Adipose tissue (tissue), 3 donors: ENCODE data around the gene MACROD2. TPM values are rescaled to one million over a fixed set of nuclear protein-coding genes. Genes with fewer than 3 reads are reported as not detected.

ENCODE experiments used
- H3K27ac ChIP-seq: one replicate; pipeline ENCODE4 v1.5.1; 2013; ENCODE audit warnings: low read depth, low read length
- WGBS, 3 donors: extraction: QIAGEN DNeasy Blood & Tissue Kit; methylation state at CpG; one replicate each; pipeline ENCODE4 v1.1.7; 2013; 5-methylcytosine and 5-hydroxymethylcytosine counted together
- polyA plus RNA-seq, 3 donors: library from polyadenylated mRNA; stranded (reverse); fragments of 200-250 nt; gene quantifications; one replicate each; pipeline ENCODE4 v1.2.3, GENCODE V29; 2013
- donor health status: healthy with polysubstance abuse.
- donor health status: Bipolar disorder and iron deficiency.
- donor health status: healthy.

MACROD2 gene
- polyA plus RNA-seq, 3 donors, result 0.11 to 0.98 (median 0.56) TPM

DNA sequence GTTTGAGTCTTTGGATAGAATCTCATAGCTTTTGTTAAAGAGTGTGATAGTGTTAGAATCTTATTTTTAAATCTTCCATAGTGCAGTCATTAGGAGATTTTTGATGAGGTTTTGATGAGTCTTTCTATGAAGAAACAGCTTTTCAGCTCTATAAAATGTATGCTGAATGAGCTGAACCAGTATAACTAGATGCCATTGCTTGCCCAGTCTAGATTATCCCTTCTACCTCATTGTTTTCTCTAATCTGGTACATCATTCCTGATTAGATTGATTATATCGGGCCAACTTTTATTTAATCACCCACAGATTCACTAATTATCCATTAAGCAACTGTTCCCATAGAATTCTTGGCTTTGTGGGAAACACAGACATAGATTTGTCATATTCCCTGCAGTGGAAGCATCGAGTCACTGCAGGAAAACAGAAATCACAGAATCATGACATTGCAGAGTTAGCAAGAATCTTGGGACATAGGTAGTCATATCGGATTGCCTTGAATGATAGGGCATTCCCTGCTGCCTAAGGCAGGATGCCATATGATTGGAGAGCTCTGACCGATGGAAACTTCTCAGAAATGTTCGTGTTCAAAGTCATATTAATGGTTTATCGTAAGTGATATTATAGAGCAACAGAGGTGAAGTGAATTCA is 1224.8 kb downstream of the MACROD2 start:
- WGBS, 3 donors, result 74 to 76% (median 74%) methylated on average over 6 of the region's 6 CpGs
- no peak overlapping the region for H3K27ac ChIP-seq

DNA sequence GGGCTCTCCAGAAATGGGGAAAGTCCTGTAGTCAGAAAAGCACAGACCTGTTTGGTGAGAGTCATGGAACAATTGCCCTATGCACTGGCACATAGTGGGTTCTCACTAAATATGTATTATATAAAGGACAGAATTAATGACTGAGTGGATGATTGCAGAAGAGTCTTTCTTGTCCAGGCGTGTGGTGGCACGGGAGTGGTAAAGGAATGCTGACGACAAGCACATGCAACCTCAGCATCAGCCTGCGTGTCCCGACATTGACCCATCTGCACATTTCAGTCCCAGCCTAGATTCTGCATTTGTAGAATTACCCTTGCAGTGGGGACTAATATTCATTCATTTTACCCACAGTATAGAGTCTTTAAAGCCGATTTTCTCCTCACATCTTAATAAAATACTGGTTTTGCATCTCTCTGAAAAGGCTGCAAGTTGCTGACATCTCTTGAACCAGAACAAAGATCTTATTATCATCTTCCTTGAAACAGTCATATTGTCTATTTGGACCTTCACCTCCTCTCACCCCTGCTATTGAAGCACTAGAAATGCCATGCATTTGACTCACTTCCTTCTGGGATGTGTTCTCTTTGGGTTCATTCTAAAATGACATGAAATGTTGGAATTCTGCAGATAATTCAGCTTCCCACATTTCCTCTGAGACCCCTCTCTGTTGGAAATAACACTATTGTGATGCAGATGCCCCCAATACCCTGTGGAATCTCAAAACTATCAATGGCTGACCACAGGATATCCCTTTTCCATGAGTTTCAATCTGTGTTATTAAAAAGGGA is 1225.7 kb downstream of the MACROD2 start:
- WGBS, 3 donors, result 82 to 90% (median 83%) methylated on average over 6 of the region's 6 CpGs
- H3K27ac ChIP-seq, result no peak overlapping the region

DNA sequence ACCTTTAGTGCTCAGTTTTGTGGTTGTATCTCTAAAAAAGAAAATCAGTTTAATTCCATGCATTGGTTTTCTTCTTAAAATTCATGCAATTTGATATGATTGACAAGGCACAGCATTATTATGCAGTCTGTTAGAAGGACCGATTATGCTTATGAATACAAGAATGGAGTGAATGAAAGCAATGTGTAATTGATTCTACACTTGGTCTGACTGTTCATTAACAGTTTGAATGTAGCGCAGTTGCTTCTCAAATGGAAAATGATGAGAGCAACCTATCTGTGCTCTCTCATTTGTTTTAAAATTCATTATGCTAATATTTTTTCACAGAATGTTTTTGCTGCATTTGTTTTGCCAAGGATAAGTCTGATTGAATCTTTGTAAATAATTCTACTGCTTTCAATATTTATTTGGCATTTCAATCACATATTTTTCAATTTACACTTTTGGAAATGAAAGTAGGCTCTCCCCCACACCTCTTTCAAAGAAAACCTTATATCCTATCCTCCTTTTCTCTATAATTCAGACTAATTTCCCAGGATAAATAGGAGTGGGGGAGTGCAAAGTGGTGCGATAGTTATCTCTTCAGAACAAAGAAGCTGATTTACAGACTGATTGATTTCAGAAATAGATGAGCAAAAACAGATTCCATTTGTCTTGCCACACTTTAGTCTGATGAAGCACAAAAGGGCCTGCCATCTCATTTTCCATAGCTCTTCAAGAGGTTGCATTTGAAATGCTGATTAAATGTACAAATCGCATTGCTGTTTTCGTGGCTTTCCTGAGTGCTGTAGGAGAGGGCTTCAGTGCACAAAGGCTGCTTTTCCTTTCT is 1227.4 kb downstream of the MACROD2 start:
- H3K27ac ChIP-seq, result no peak overlapping the region
- 77 to 84% (median 82%) methylated on average over 5 of the region's 5 CpGs for WGBS, 3 donors

DNA sequence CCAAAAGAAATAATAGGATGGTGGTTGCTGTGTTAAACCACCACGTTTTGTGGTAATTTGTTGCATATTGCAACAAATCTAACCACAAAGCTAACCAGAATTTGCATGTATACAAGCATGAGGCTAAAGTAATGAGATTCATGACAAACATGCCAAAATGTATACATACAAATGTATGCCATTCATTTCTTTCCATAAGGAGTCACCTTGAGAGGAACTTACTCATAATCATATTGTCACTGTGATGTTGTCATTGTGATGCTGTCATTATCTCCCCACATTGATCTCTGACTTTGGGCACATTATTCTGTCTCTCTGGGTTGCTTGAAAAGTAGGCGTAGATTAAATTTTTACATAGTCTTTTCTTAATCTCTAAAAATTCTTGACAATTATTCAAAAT is 1228.9 kb downstream of the MACROD2 start:
- no peak overlapping the region for H3K27ac ChIP-seq
- WGBS, 3 donors, result 73 to 94% (median 88%) methylated on average over 2 of the region's 2 CpGs

DNA sequence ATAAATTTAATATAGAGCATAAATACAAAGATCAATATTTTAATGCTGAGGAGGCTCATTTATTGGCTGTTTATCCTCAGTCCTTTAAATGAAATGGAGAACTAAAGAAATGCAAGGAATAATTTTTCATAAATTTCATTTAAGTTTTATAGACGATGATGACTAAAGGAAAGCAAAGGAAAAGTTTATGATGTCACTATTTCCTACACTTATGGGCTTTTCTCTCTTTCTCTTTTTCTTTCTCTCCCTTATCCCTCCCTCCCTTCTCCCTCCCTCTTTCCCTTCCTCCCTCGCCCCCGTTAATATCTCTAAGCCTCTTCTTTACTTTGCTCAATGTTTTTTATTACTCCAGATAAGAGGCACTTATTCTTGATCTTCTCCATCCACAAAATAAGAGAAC is 1231.8 kb downstream of the MACROD2 start:
- H3K27ac ChIP-seq, result no peak overlapping the region
- 81 to 90% (median 86%) methylated on average over 3 of the region's 3 CpGs for WGBS, 3 donors

DNA sequence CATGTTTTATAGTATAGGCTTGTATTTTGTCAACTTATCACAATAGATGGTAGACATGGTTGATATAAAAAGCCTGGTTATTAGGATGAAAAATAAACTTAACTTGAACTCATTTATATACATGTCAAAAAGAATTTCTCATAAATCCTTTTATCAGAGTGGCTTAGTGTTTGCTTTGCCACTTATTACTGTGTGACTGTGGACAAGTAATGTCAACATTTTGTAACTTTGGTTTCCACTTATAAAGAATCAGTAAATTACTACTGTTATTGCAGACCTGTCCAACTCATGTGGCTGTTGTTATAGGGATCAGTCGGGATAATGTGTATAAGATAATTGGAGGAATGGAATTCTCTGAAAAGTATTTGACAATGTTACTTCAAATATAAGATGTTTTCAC is 1236.9 kb downstream of the MACROD2 start:
- no peak overlapping the region for H3K27ac ChIP-seq
- 43 to 87% (median 76%) methylated on average over 1 of the region's 1 CpG for WGBS, 3 donors

DNA sequence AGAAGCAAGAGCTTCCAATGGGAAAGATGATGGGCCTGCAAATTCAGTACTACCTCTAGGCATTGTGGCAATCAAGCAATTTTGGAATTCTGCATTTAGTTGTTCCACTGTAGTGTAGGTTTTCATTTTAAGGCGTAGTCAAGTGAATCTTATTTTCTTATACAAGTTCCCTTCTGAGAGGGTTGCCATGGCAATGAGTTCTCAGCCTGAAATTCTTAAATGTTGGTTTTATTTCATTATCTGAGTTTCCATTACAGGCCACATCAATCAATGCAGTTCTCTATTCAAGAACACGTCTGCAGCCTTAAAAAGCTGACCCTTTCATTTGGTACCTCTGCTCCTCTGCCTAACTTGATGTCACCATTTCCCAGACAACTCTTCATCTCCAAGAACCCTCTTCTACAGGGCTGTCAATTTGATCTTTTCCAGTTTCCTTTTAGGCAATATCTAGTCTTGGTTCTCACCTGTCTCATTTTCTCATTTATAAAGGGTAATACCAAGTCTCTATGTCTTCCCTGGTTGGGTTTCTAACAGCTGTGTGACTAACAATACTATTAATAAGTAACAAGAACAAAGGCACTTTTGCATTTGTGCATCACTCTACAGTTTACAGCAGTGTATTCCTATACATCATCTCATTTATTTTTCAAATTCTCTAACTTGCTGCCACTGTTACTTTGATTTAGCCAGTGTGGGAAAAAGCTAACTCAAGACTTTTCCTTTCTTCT is 1240.3 kb downstream of the MACROD2 start:
- WGBS, 3 donors, result 75 to 83% (median 79%) methylated on average over 2 of the region's 2 CpGs
- no peak overlapping the region for H3K27ac ChIP-seq

DNA sequence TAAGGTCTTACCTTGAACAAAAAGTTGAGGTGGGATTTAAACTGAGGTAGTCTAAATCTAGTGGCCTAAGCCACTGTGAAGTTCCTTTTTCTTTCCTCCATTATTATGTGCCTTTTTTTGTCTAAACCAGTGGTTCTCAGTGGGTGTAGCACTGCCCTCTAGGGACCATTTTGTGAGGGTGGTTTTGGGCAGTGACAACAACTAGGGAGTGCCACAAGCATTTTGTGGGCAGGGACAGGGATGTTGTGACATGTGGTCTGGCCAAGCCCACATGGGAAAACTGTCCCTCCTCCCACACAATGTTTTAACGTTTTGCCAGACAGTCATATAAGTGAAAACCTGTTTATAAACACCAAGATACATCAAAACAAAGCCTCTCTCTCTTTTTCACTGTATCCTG is 1241.5 kb downstream of the MACROD2 start:
- H3K27ac ChIP-seq, result no peak overlapping the region
- 13 to 23% (median 14%) methylated on average over 1 of the region's 1 CpG for WGBS, 3 donors

DNA sequence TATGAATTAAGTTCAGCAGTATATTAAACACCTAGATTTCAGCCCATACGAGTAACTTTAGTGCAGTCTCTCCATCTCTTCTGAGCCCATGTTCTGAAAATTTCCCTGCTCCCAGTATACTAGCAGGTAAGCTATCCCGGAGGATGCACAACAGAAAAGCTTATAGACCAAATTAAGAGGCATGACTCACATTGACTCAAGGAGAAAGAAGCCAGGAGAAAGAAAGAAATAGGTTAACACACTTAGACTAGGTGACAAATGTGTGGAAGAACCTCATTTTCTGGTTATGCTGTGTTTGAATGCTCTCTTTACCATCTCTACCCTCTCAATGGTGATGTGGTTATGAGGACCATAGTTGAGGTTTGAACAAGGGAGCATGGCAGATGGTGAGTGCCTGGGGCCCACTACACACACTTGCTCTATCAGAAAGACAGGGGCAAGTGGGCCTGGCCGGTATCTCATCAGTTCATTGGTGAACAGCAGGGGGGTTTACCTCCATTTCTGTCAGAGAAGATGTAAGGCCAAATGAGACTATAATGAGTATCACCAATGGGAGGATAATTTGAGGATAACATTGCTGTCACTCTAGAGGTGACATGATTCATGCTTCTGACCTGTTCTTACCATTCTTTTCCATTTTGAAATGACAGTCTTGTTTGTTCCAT is 1244.4 kb downstream of the MACROD2 start:
- WGBS, 3 donors, result 90 to 95% (median 91%) methylated on average over 3 of the region's 3 CpGs
- H3K27ac ChIP-seq, result no peak overlapping the region

DNA sequence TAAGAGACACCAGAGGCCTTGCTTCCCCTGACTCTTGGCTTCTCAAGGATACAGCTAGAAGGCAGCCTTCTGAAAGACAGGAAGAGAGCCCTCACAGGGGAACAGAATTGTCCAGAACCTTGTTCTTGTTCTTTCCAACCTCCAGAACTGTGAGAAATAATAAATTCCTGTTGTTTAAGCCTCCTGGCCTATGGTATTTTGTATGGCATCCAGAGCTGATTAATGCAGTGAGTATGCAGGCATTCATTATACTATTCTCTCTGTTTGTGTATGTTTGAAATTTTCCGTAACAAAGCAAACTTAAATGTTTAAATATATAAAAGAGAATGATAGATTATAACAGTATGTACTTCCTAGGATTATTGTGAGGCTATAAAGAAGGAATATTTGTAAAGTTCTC is 1245.5 kb downstream of the MACROD2 start:
- WGBS, 3 donors, result 40 to 95% (median 93%) methylated on average over 1 of the region's 1 CpG
- H3K27ac ChIP-seq, result no peak overlapping the region

DNA sequence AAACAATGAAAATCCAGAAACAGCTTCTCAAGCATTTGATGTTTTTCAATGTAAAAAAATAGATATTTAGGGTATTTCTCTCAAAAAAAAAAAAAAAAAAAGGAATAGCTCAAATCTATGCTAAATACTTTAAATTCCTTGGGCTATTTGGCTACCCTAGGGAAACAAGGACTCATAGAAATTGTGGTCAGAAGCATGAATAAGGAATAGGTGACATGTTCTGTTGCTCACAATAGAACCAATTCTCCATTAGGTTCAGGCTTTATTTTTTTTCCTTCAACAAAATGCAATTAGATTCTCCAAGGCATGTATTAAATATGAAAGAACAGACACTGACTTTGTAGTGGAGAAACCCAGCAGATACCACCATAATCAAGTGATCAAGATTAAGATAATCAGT is 1246.4 kb downstream of the MACROD2 start:
- no peak overlapping the region for H3K27ac ChIP-seq

DNA sequence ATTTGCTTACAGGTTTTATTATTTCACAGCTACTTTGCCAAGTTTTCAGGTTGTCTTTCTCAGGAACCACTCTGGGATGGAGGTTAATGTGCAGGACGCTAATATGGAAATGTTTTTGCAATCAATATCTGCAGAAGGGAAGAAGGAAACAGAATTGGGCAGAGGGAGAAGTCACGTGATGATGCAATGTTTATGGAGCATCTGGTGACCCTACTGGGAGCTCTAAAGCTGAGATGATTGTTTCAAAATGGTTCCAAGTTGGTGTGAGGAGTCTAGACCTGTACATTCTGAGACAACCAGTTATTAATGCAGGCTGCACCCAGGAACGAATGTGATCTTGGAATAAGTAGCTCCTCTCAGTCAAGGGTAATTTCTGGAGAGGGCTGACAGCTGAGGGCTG is 1247.5 kb downstream of the MACROD2 start:
- H3K27ac ChIP-seq, result no peak overlapping the region
- WGBS, 3 donors, result 54 to 60% (median 58%) methylated on average over 3 of the region's 3 CpGs

DNA sequence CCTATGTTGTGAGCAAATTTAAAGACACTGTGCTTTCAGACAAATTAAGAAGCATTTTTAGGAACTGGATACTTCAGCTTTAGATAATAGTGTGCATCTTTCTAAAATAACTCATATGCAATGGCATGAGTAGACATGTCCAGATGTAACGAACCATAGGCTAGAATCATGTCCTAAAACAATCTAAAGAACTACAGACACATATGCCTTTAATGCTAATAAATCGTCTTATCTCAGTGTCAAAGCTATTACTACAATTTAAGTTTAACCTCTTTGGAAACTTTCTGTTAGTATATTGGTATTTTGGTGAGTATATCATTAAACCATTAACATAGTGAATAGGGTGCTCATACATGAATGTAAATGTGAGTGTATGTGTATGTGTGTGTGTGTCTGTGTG is 1250.6 kb downstream of the MACROD2 start:
- 60 to 84% (median 83%) methylated on average over 2 of the region's 2 CpGs for WGBS, 3 donors
- H3K27ac ChIP-seq, result no peak overlapping the region

DNA sequence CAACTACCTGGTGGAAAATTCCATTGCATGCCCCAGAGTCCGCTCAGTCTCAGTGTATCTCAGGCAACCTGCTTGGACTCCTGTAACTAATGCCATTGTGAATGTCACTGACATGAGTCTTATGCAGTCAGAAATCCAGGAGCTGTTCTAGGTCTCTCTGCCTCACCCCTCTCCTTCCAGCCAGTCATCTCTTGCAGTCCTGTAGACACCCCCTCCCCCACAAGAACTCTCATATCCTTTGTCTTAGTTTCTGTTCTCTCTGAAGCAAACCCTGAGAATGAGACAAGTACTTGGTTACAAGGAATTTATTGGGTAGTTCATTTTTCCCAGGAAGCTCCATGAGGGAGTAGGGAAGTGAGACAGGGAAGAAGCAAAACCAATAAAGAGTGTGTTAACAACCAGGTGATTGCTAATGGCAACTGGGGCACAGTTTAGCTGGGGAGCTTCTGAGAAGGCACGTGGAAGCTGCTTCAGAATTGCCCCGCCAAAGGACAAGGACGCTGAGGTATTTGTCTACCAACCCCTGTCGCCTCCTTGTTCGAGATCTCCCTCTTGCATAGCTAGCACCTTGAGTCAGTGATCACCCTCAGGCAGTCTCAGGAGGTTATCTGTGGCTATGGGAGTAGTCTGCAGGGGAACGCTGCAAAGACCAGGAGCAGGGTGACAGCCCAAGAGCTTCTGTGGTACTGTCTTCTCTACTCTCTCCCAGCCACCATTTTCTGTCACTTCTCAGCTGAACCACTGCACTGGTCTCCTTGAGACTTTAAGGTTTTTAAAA is 1253.5 kb downstream of the MACROD2 start:
- WGBS, 3 donors, result 91 to 95% (median 92%) methylated on average over 7 of the region's 7 CpGs
- H3K27ac ChIP-seq, result no peak overlapping the region

DNA sequence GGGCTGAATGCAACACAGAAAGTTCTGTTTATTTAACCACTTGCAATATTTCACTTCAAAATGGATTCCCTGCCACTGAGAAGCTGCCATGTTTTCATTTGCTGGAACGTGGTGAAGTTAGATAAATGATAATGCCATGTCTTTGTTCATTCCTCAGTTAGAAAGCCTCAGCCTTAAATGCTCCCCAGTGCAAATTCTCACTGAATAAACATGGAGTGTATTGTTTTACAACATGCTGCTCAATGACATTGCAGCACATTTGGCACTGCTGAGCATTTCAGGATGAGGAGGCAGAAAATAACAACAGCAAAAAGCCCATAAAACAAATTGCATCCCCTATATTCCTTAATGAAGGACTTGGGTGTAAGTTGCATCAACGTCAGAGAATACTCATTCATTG is 1255.9 kb downstream of the MACROD2 start:
- WGBS, 3 donors, result 42 to 56% (median 51%) methylated on average over 2 of the region's 2 CpGs

DNA sequence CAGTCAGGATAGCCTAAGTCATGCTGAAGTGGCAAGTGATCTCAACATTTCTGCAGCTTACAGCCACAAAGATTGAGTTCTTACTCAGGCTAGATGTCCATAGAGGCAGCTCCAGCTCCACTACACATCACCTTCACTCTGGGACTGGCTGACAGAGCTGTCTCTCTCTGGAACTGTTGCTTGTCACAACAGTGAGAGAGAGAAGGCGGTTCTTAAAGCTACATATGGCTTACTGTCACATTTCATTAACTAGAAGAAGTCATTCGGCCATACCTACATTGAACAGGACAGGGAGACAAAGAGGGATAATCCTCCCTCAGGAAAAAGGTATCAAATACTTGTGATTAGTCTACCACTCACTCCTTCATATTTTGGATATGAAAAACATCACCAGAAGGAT is 1257.0 kb downstream of the MACROD2 start:
- 87 to 91% (median 88%) methylated on average over 2 of the region's 2 CpGs for WGBS, 3 donors

More for the DNA sequence above, 1255.9 kb downstream of the MACROD2 start:
- H3K27ac ChIP-seq, result no peak overlapping the region

DNA sequence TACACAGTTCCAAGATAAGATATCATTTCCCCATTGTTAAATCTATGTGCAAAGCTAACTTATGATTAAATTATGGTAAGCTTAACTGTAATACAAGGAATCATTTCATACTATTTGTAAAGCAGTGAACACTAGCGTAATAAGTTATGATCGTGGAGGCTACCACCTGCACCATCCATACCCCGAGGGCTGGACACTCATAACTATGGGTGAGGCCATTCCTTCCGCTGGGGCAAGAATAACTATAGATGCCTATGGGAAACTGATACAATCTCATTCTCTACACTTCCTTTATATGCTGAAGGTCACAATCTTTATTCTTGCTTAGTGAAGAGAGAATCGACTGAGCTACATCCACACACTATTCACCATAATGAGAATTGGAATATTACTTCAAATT is 1258.1 kb downstream of the MACROD2 start:
- WGBS, 3 donors, result 89 to 94% (median 94%) methylated on average over 5 of the region's 5 CpGs
- no peak overlapping the region for H3K27ac ChIP-seq

More for the DNA sequence above, 1257.0 kb downstream of the MACROD2 start:
- no peak overlapping the region for H3K27ac ChIP-seq
